HepG2 (cell line): ENCODE results near the gene COPZ2. TPM values are rescaled to one million over a fixed set of nuclear protein-coding genes. Genes with fewer than 3 reads are reported as not detected.

Experiments
- ATAC-seq: fragments of 200-7000 bp; cut with Tn5 transposase; 3 replicates; pipeline ENCODE4 v1.9.1; 2020; ENCODE audit warnings: mild to moderate bottlenecking, moderate library complexity
- BruUV-seq: library from RNA; stranded (reverse); fragments of 400-500 nt; replicated peaks from 2 replicates; lab custom pipeline; 2021; lab: Mats Ljungman, UMichigan
- CTCF ChIA-PET: fragments of 300-600 bp; formaldehyde crosslinking; extraction: SDS; loops from one replicate; lab custom pipeline; 2021; ENCODE audit warnings: low total read pairs, inconsistent platforms, low intra/inter-chr PET ratio; lab: Yijun Ruan, JAX
- POLR2A ChIA-PET: fragments of 350-600 bp; sonication (Branson Sonifier 250); formaldehyde crosslinking; loops from one replicate; lab custom pipeline; 2020; ENCODE audit warnings: antibody characterized with exemption, inconsistent platforms; lab: Yijun Ruan, JAX
- DNase-seq: peaks from one replicate; pipeline ENCODE4 v3.0.0-alpha.2; 2015; ENCODE audit warnings: low spot score
- FAIRE-seq: peaks from 3 replicates; lab custom pipeline; 2011; peaks lifted over from hg19 to GRCh38; lab: Jason Lieb, UNC
- H2AFZ ChIP-seq: one replicate; pipeline ENCODE4 v1.6.1; 2011; ENCODE audit warnings: low read length, inconsistent platforms
- H3K27ac ChIP-seq: fragments of 300-600 bp; 3 replicates; pipeline ENCODE4 v1.8.0; 2011; ENCODE audit warnings: mixed run types, mild to moderate bottlenecking, mixed read lengths, low read length, inconsistent platforms; ENCODE audit not compliant: insufficient read depth; ENCODE audit errors: extremely low read length
- H3K27me3 ChIP-seq, 2 experiments: fragments of 200-600 bp in 1 of 2; 2 replicates in 1 of 2; 3 replicates in 1 of 2; pipeline versions ENCODE4 v1.6.0 to v1.8.0; 2011; ENCODE audit warnings: low read length in 2 of 2, mild to moderate bottlenecking in 2 of 2, moderate library complexity in 2 of 2, inconsistent platforms in 1 of 2; ENCODE audit not compliant: insufficient read depth in 2 of 2, control insufficient read depth in 1 of 2
- H3K36me3 ChIP-seq, 2 experiments: fragments of 200-600 bp in 1 of 2; replicated peaks in 1 of 2; 2 replicates in 1 of 2; 3 replicates in 1 of 2; pipeline versions ENCODE4 v1.5.1 to v1.8.0; 2011; ENCODE audit warnings: low read length in 2 of 2, inconsistent platforms in 1 of 2; ENCODE audit not compliant: insufficient read depth in 2 of 2, control insufficient read depth in 1 of 2
- H3K4me1 ChIP-seq: 2 replicates; pipeline ENCODE4 v1.5.1; 2012; ENCODE audit warnings: low read length, inconsistent platforms; ENCODE audit not compliant: insufficient read depth
- H3K4me2 ChIP-seq: 2 replicates; pipeline ENCODE4 v1.6.0; 2011; ENCODE audit warnings: low read depth, low read length, inconsistent platforms
- H3K4me3 ChIP-seq, 3 experiments: fragments of 200-600 bp in 1 of 3; sonication (generic), shearing (Covaris generic) in 1 of 3; replicated peaks in 1 of 3; 2 replicates each; pipeline ENCODE4 v1.5.1; 2011 to 2016; ENCODE audit warnings: low read length in 3 of 3, inconsistent platforms in 2 of 3, low read depth in 2 of 3, mild to moderate bottlenecking in 2 of 3, control low read depth in 1 of 3, mixed read lengths in 1 of 3; ENCODE audit not compliant: insufficient read depth in 1 of 3
- H3K79me2 ChIP-seq: one replicate; pipeline ENCODE4 v1.6.1; 2011; ENCODE audit warnings: low read length, inconsistent platforms; ENCODE audit not compliant: insufficient read depth
- H3K9ac ChIP-seq: 2 replicates; pipeline ENCODE4 v1.6.0; 2011; ENCODE audit warnings: mild to moderate bottlenecking, low read depth, low read length, inconsistent platforms; ENCODE audit not compliant: insufficient read depth
- H3K9me3 ChIP-seq: 2 replicates; pipeline ENCODE4 v1.5.1; 2012; ENCODE audit warnings: mild to moderate bottlenecking, low read length
- H4K20me1 ChIP-seq: 2 replicates; pipeline ENCODE4 v1.6.0; 2011; ENCODE audit warnings: inconsistent platforms, mild to moderate bottlenecking, low read length, moderate library complexity; ENCODE audit not compliant: insufficient read depth
- FUBP1 ChIP-seq: sonication (generic); formaldehyde crosslinking; IDR thresholded peaks from 2 replicates; pipeline ENCODE4 v1.5.1; 2020; ENCODE audit warnings: missing genetic modification reagents, mild to moderate bottlenecking, borderline replicate concordance
- MAFG ChIP-seq: sonication (generic); formaldehyde crosslinking; IDR thresholded peaks from 2 replicates; pipeline ENCODE4 v1.5.1; 2020; ENCODE audit warnings: mild to moderate bottlenecking, missing genetic modification reagents
- RFX3 ChIP-seq: IDR thresholded peaks from 2 replicates; pipeline ENCODE4 v1.6.1; 2016; ENCODE audit warnings: missing biosample characterization, missing genetic modification reagents
- TFAP4 ChIP-seq: sonication (generic); IDR thresholded peaks from 2 replicates; pipeline ENCODE4 v1.6.1; 2016; ENCODE audit warnings: low read depth, borderline replicate concordance
- THAP11 ChIP-seq: IDR thresholded peaks from 2 replicates; pipeline ENCODE4 v1.6.1; 2016; ENCODE audit warnings: missing biosample characterization, missing genetic modification reagents
- ZBTB21 ChIP-seq: sonication (generic); formaldehyde crosslinking; IDR thresholded peaks from 2 replicates; pipeline ENCODE4 v1.4.0; 2020; ENCODE audit warnings: missing genetic modification reagents
- ZFP36L2 ChIP-seq: sonication (generic); formaldehyde crosslinking; IDR thresholded peaks from 2 replicates; pipeline ENCODE4 v1.4.0; 2020; ENCODE audit warnings: missing genetic modification reagents
- ZFYVE20 ChIP-seq: sonication (generic); formaldehyde crosslinking; IDR thresholded peaks from 2 replicates; pipeline ENCODE4 v1.8.0; 2023; ENCODE audit warnings: low read depth, mild to moderate bottlenecking, moderate library complexity, missing genetic modification reagents, borderline replicate concordance
- ZNF33B ChIP-seq: sonication (generic); formaldehyde crosslinking; IDR thresholded peaks from 2 replicates; pipeline ENCODE4 v1.5.1; 2020; ENCODE audit warnings: mild to moderate bottlenecking, missing genetic modification reagents
- ZNF577 ChIP-seq: sonication (generic); formaldehyde crosslinking; IDR thresholded peaks from 2 replicates; pipeline ENCODE4 v1.4.0; 2020; ENCODE audit warnings: mild to moderate bottlenecking, low read depth, missing genetic modification reagents, borderline replicate concordance
- ZNF776 ChIP-seq: sonication (generic); formaldehyde crosslinking; IDR thresholded peaks from 2 replicates; pipeline ENCODE4 v1.4.0; 2020; ENCODE audit warnings: mild to moderate bottlenecking, missing genetic modification reagents
- ZNF792 ChIP-seq: IDR thresholded peaks from 2 replicates; pipeline ENCODE4 v1.6.1; 2016
- WGBS: methylation state at CpG from one replicate; pipeline ENCODE4 v1.1.6; 2017; ENCODE audit warnings: low lambda C conversion rate; 5-methylcytosine and 5-hydroxymethylcytosine counted together
- in situ Hi-C: cut with HindIII; loops from 2 replicates; pipeline ENCODE4 v1.10.0; 2017; ENCODE audit warnings: low pct_unique_long_range_greater_than_20kb; ENCODE audit not compliant: extremely low pct_ligation_motif_present
- intact Hi-C: fragments of 100-400 bp; cut with micrococcal nuclease; formaldehyde crosslinking; loops from one replicate; pipeline ENCODE4 v1.10.0; 2022; ENCODE audit not compliant: unreplicated experiment
- polyA plus RNA-seq, 8 experiments: library from polyadenylated mRNA; depleted of rRNA in 3 of 8; stranded (reverse) in 7 of 8; unstranded in 1 of 8; fragments of >200 nt; fragmentation: Illumina TruSeq in 4 of 8; extraction: Trizol in 4 of 8; gene quantifications; 2 replicates each; pipeline versions ENCODE4 v1.2.1 to v1.2.3, GENCODE V29; 2011 to 2016; ENCODE audit warnings: low read depth in 4 of 8, missing spikeins in 1 of 8, mixed read lengths in 1 of 8; ENCODE audit not compliant: insufficient read depth in 1 of 8
- total RNA-seq, 5 experiments: library from RNA; depleted of rRNA; stranded (reverse); fragments of >200 nt; fragmentation: Illumina TruSeq; extraction: Trizol; gene quantifications; 2 replicates each; pipeline ENCODE4 v1.2.3, GENCODE V29; 2016; ENCODE audit warnings: low read depth in 1 of 5
- TF ChIP-seq, protein P1 (sequence below): sonication (generic); formaldehyde crosslinking; IDR thresholded peaks from 2 replicates; pipeline ENCODE4 v1.8.1; 2023; ENCODE audit warnings: mild to moderate bottlenecking, inconsistent platforms, moderate library complexity, missing genetic modification reagents, borderline replicate concordance
- TF ChIP-seq, protein P2 (sequence below): sonication (generic); formaldehyde crosslinking; IDR thresholded peaks from 2 replicates; pipeline ENCODE4 v1.4.0; 2020; ENCODE audit warnings: missing genetic modification reagents, borderline replicate concordance
- TF ChIP-seq, protein P3 (sequence below): sonication (generic); formaldehyde crosslinking; IDR thresholded peaks from 2 replicates; pipeline ENCODE4 v1.4.0; 2020; ENCODE audit warnings: missing genetic modification reagents; ENCODE audit errors: not compliant biosample characterization

Gene COPZ2
- total and polyA plus RNA-seq, 2 of the 13 experiments (the other 11 are each of a cell fraction or from before 2014, with no cell fraction given): 0.61 to 1.5 TPM

GRCh38 chr17:48043176-48043575, 5.6 kb upstream of the COPZ2 start:
- no peak for FAIRE-seq
- intact Hi-C loops: no loop called here
- TF ChIP-seq THAP11: no peak
- TF ChIP-seq ZNF33B (CRISPR knock-in tag): no peak
- no peak for TF ChIP-seq ZFP36L2 (CRISPR knock-in tag)
- no peak for TF ChIP-seq ZNF776 (CRISPR knock-in tag)
- TF ChIP-seq FUBP1: no peak
- TF ChIP-seq ZBTB21 (CRISPR knock-in tag): no peak
- TF ChIP-seq, protein P1, sequence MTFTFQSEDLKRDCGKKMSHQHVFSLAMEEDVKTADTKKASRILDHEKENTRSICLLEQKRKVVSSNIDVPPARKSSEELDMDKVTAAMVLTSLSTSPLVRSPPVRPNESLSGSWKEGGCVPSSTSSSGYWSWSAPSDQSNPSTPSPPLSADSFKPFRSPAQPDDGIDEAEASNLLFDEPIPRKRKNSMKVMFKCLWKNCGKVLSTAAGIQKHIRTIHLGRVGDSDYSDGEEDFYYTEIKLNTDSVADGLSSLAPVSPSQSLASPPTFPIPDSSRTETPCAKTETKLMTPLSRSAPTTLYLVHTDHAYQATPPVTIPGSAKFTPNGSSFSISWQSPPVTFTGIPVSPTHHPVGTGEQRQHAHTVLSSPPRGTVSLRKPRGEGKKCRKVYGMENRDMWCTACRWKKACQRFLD (CRISPR knock-in tag): no peak
- TF ChIP-seq MAFG: no peak
- TF ChIP-seq RFX3 (CRISPR knock-in tag): no peak
- TF ChIP-seq ZNF577 (CRISPR knock-in tag): no peak
- no peak for TF ChIP-seq ZFYVE20
- no peak for TF ChIP-seq ZNF792 (CRISPR knock-in tag)
- TF ChIP-seq, protein P2, sequence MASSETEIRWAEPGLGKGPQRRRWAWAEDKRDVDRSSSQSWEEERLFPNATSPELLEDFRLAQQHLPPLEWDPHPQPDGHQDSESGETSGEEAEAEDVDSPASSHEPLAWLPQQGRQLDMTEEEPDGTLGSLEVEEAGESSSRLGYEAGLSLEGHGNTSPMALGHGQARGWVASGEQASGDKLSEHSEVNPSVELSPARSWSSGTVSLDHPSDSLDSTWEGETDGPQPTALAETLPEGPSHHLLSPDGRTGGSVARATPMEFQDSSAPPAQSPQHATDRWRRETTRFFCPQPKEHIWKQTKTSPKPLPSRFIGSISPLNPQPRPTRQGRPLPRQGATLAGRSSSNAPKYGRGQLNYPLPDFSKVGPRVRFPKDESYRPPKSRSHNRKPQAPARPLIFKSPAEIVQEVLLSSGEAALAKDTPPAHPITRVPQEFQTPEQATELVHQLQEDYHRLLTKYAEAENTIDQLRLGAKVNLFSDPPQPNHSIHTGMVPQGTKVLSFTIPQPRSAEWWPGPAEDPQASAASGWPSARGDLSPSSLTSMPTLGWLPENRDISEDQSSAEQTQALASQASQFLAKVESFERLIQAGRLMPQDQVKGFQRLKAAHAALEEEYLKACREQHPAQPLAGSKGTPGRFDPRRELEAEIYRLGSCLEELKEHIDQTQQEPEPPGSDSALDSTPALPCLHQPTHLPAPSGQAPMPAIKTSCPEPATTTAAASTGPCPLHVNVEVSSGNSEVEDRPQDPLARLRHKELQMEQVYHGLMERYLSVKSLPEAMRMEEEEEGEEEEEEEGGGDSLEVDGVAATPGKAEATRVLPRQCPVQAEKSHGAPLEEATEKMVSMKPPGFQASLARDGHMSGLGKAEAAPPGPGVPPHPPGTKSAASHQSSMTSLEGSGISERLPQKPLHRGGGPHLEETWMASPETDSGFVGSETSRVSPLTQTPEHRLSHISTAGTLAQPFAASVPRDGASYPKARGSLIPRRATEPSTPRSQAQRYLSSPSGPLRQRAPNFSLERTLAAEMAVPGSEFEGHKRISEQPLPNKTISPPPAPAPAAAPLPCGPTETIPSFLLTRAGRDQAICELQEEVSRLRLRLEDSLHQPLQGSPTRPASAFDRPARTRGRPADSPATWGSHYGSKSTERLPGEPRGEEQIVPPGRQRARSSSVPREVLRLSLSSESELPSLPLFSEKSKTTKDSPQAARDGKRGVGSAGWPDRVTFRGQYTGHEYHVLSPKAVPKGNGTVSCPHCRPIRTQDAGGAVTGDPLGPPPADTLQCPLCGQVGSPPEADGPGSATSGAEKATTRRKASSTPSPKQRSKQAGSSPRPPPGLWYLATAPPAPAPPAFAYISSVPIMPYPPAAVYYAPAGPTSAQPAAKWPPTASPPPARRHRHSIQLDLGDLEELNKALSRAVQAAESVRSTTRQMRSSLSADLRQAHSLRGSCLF: no peak
- TF ChIP-seq, protein P3, sequence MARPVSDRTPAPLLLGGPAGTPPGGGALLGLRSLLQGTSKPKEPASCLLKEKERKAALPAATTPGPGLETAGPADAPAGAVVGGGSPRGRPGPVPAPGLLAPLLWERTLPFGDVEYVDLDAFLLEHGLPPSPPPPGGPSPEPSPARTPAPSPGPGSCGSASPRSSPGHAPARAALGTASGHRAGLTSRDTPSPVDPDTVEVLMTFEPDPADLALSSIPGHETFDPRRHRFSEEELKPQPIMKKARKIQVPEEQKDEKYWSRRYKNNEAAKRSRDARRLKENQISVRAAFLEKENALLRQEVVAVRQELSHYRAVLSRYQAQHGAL: no peak
- no peak for TF ChIP-seq TFAP4

More at GRCh38 chr17:48043176-48043575, 5.6 kb upstream of the COPZ2 start:
- WGBS: 49% methylated on average over 2 of the region's 2 CpGs
- Histone ChIP-seq H3K36me3 (no peaks in the 10 kb centered on the region), H3K79me2 (no peaks in the 10 kb centered on the region), H3K9me3 (no peaks in the 10 kb centered on the region), H3K4me2 (no peak overlapping the region), H3K4me3 (no peak overlapping the region), H3K27ac (no peak overlapping the region), H4K20me1 (no peaks in the 10 kb centered on the region), H3K27me3 (peaks cover 2 to 22% of the 10 kb centered on the region in 2 experiments; a peak in 4 of 5 replicates), H3K4me1 (peaks cover 41% of the 10 kb centered on the region), H2AFZ (no peak overlapping the region), H3K9ac (no peak overlapping the region)
- CTCF ChIA-PET: no interaction called here
- POLR2A ChIA-PET: interaction anchor here (1.6 kb wide), 1 partner anchor 9 kb away, joined by 4 read pairs; no protein-coding TSS in a partner anchor
- BruUV-seq: no TSS peak
- in situ Hi-C loops: no loop called here
- ATAC-seq: no peak
- no peak for DNase-seq
